Skeletal muscle cell (primary cell): ENCODE results near the gene TEAD1.

Experiments used
- DNase-seq: peaks from one replicate; pipeline ENCODE4 v3.0.0-alpha.2; 2010; ENCODE audit warnings: low read depth
- H3K4me3 ChIP-seq: 2 replicates; pipeline ENCODE4 v1.5.1; 2011; ENCODE audit warnings: low read depth, mild to moderate bottlenecking, control low read depth, low read length, moderate library complexity

Gene TEAD1

DNA sequence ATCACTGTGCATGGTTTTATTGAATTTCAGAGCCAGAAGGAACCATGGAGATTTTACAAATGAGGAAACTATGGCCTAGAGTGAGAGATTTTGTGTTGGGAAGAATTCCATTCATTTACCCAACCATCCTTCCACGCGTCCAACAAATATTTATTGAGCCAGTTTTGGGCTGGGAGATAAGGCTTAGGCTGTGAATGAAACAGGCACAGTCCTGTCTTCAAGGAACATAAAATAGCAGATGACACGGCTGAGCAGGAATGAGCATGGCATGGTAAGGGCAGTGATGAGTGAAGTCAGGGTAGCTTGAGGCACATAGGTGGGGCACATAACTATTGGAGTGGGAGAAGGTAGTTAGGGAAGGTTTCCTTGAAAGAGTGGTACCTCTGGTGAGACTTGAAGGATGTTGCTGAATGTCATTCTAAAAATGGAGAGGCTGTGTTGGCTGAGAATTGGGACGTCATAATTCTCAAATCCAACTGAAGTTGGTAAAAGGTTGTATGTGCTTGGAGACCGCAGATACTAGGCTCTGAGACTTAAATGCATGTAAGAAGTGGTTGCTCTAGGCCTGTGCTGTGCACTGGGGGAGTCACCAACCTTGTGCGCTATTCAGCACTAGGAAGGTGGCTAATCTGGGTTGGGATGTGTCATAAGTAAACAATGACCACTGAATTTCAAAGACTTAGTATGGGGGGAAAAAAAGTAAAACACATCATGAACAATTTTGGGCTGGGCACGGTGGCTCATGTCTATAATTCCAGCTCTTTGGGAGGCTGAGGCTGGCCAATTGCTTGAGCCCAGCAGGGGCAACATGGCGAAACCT is 51.9 kb downstream of the TEAD1 start:
- no peak for DNase-seq
- H3K4me3 ChIP-seq, result no peak overlapping the region

GRCh38 chr11:12727563-12728211 is 53.5 kb downstream of the TEAD1 start:
- no peak for DNase-seq
- no peak overlapping the region for H3K4me3 ChIP-seq

- no peak overlapping the region for H3K4me3 ChIP-seq
- DNase-seq, result no peak
Observed at GRCh38 chr11:12728417-12728816, 54.2 kb downstream of the TEAD1 start.

DNA sequence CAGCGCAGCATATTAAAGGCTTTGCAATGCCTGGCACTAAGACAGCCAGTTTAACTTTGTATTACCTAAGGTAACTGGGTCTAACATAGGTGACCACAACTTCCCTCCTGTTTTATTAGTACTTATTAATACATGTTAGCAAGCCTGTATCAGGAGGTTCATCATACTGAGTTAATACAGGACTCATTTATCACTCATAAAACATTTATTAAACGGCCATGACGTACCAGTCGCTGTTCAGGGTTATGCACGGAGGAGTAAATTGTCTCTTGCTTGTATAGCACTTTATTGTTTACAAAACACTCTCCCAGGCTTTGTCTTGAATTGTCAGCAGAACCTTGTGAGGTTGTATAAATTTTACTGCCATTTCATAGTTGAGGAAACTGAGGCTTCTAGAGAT is 55.7 kb downstream of the TEAD1 start:
- H3K4me3 ChIP-seq, result no peak overlapping the region
- no peak for DNase-seq

DNA sequence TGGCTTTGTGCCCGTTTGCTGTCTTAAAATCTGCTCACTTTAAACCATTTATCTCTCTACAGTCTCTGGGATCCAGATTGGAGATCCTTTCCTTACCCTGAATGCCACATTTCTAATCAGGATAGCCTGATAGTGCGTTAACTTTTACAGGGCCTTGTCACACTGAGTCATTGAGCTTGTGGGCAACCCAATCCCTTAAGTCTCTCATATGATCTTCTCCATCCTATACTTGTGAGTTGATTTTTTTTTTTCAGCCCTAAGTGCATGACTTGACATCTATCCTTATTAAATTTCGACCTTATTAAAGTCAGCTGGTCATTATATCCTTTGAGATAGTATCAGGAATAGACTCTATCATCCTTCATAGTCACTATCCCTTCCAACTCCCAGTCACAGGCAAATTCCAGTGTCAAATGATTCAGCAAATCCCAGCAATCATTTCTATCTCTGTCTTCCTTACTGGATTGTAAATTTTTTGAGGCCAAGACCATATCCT is 57.7 kb downstream of the TEAD1 start:
- H3K4me3 ChIP-seq, result no peak overlapping the region
- DNase-seq, result no peak

- DNase-seq, result no peak
- H3K4me3 ChIP-seq, result no peak overlapping the region
Observed at GRCh38 chr11:12733091-12733490, 58.9 kb downstream of the TEAD1 start.

- DNase-seq, result no peak
- H3K4me3 ChIP-seq, result no peak overlapping the region
Observed at GRCh38 chr11:12734625-12735024, 60.4 kb downstream of the TEAD1 start.

DNA sequence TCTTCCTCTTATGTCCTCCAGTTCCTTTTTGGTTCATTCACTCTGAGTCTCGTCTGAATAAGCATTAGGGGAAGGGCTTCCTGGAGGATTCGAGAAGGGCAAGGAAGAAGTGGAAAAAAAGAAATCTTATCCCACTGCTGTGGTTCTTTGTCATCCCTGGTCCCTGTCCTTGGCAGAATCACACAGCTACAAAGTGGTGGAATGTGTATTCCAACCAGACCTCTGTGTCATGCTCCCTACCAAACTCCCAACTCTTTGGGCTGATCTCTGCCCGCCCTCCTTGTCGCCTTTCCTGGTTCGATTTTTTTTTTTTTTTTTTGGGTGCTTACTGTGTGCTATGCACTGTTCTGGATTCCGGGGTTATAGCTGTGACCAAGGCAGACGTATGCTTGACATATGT is 61.0 kb downstream of the TEAD1 start:
- H3K4me3 ChIP-seq, result no peak overlapping the region
- no peak for DNase-seq

- DNase-seq, result no peak
- H3K4me3 ChIP-seq, result no peak overlapping the region
Observed at GRCh38 chr11:12737024-12737423, 62.8 kb downstream of the TEAD1 start.

DNA sequence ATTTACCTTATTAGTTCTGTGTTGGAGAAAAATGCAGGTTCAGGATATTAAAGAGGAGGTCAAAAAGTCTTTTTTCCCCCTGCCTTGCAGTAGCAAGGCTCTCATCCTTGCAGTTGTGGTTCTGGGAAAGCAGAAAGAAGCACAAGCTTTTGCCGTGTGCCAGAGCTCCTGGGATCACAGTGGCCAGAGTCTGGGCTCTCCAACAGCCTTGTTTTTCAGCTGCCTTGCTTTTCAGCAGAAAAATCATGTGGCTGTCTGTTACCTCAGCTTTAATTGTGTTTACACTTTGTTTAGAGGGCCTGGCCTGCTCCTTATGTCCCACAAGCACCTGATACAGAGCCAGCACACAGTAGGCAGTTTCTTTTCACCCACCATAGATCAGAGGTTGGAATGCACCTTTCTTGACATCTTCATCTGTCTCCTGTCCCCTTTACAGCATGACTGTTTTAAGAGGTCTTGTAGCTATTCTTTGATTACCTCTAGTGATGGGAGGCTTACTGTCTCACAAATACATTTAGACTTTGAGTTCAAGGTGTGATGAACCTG is 67.5 kb downstream of the TEAD1 start:
- no peak for DNase-seq
- H3K4me3 ChIP-seq, result no peak overlapping the region

DNA sequence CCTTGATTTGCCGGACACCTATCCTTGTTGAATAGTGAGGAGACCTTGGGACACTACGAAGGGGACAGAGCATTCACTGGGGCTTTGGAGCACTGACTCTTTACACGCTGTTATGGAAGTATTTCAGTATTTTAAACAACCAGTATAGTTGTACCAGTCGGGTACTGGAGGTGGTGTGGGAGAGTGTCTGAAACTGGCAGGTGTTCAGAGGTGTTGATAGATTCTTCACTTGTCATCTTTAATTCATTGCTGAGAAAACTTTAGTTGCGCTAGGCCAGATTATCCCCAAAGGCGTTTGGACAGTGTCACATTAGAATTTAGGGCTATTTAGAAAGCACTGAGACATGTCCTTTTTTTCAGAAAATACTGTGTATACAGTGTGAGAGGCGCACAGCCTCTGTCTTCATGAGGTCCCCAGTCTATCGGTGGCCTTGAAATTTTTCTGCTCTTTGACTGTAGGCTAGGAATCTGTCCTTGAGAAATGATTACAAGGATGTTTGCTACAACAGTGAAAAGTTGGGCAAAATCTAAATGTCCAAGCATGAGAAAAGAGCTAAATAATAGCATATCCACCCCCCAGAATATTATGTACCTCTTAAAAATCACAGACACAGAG is 69.7 kb downstream of the TEAD1 start:
- H3K4me3 ChIP-seq, result no peak overlapping the region
- DNase-seq, result no peak

- no peak overlapping the region for H3K4me3 ChIP-seq
- no peak for DNase-seq
Observed at GRCh38 chr11:12744826-12745502, 70.7 kb downstream of the TEAD1 start.

DNA sequence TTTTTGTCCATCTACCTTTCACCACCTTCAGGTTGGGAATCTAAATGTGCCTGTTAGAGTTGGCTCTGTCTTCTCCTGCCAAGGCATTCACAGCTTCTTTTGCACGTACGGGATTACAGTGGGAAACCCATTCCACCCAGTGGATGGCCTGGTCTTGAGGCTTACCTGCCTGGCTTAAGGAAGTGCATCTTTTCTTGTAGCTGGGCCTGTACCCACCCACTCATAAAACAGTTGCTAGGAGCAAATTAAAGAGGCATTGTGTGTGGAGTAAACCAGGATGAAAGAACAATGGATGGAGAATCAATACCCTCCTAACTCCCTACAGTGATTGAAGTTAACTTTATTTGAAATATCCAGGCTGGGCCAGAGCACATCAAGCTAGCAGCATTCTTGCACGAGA is 71.6 kb downstream of the TEAD1 start:
- no peak for DNase-seq
- H3K4me3 ChIP-seq, result no peak overlapping the region

GRCh38 chr11:12746593-12747097 is 72.4 kb downstream of the TEAD1 start:
- peak; percentile 86 for DNase-seq
- no peak overlapping the region for H3K4me3 ChIP-seq

DNA sequence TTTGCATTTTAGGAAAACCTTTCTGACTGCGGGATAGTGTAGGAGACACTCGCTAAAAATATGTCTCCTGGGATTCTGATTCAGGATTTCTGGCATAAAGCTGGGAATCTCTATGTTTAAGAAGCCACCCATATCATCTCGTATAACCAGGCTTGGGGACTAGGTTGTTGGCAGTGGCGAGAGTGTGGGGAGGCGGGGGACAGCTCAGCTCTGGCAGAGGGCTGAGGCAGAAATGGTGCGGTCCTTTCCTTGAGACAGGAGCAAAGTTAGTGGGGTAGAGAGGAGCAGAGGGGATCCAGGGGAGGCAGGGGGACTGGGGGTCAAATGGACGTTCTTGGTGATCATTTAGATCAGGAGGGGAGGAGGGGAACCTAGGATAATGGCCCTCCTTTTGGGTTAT is 74.3 kb downstream of the TEAD1 start:
- no peak overlapping the region for H3K4me3 ChIP-seq
- DNase-seq, result no peak

- H3K4me3 ChIP-seq, result no peak overlapping the region
- no peak for DNase-seq
Observed at GRCh38 chr11:12749442-12749841, 75.2 kb downstream of the TEAD1 start.

GRCh38 chr11:12750181-12750580 is 76.0 kb downstream of the TEAD1 start:
- H3K4me3 ChIP-seq, result no peak overlapping the region
- DNase-seq, result no peak

GRCh38 chr11:12752868-12753524 is 78.8 kb downstream of the TEAD1 start:
- no peak overlapping the region for H3K4me3 ChIP-seq
- no peak for DNase-seq

DNA sequence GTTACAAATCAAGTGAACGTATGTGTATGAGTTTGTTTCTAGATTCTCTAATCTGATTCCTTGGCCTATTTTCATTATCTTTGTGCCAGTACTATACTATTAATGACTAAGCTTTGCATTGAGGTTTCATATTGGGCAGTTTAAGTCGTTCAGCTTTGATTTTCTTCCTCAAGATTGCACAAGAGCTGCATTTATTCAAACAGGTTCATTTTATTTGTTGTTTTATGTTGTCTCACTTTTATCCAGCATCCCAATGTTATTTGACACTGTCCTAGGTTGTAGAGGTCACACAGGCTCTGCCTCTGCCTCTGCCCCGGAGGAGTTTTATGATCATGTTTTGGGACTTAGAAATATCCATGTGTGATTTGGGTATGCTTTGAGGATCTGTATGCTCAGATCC is 79.8 kb downstream of the TEAD1 start:
- H3K4me3 ChIP-seq, result no peak overlapping the region
- no peak for DNase-seq
